NB4 (cell line): ENCODE measurements around the gene THADA.

Source experiments
- DNase-seq: peaks from one replicate; pipeline ENCODE4 v3.0.0; 2010; ENCODE audit warnings: low read depth
- H3K4me3 ChIP-seq: one replicate; pipeline ENCODE4 v1.5.1; 2011; ENCODE audit warnings: mild to moderate bottlenecking, low read depth, low read length, moderate library complexity
- CTCF ChIP-seq: IDR thresholded peaks from one replicate; pipeline ENCODE4 v1.5.1; 2012; ENCODE audit warnings: low read depth, low read length
- MAX ChIP-seq: IDR thresholded peaks from 2 replicates; pipeline ENCODE4 v1.6.1; 2011; ENCODE audit warnings: low read depth, low read length
- MYC ChIP-seq: IDR thresholded peaks from 2 replicates; pipeline ENCODE4 v1.6.1; 2011; ENCODE audit warnings: low read depth, low read length
- POLR2A ChIP-seq: IDR thresholded peaks from 2 replicates; pipeline ENCODE4 v1.6.1; 2011; ENCODE audit warnings: mild to moderate bottlenecking; ENCODE audit not compliant: insufficient read length; ENCODE audit errors: extremely low read depth

Gene THADA

GRCh38 chr2:43367012-43367782 is 228.6 kb downstream of the THADA start:
- no peak for DNase-seq

GRCh38 chr2:43363120-43363519 is 232.7 kb downstream of the THADA start:
- no peak overlapping the region for H3K4me3 ChIP-seq
- TF ChIP-seq CTCF = no peak
- no peak for TF ChIP-seq MYC
- TF ChIP-seq POLR2A = no peak
- TF ChIP-seq MAX = no peak
- no peak for DNase-seq

More at GRCh38 chr2:43367012-43367782, 228.6 kb downstream of the THADA start:
- TF ChIP-seq MAX (no peak), CTCF (no peak), POLR2A (no peak), MYC (no peak)
- H3K4me3 ChIP-seq = no peak overlapping the region

- H3K4me3 ChIP-seq = no peak overlapping the region
- DNase-seq = no peak
Observed at GRCh38 chr2:43361286-43361685, 234.6 kb downstream of the THADA start.

GRCh38 chr2:43360137-43360536 is 235.7 kb downstream of the THADA start:
- no peak overlapping the region for H3K4me3 ChIP-seq
- no peak for DNase-seq
- TF ChIP-seq CTCF = no peak

More at GRCh38 chr2:43361286-43361685, 234.6 kb downstream of the THADA start:
- TF ChIP-seq MAX = no peak
- no peak for TF ChIP-seq POLR2A
- TF ChIP-seq MYC = no peak
- no peak for TF ChIP-seq CTCF

GRCh38 chr2:43358410-43359201 is 237.2 kb downstream of the THADA start:
- no peak for TF ChIP-seq MYC
- TF ChIP-seq CTCF = no peak
- TF ChIP-seq POLR2A = no peak
- TF ChIP-seq MAX = no peak
- DNase-seq = no peak
- no peak overlapping the region for H3K4me3 ChIP-seq
